Measurements from ENCODE around the gene CCSAP.

CCSAP gene

GRCh38 chr1:229365569-229365968 is 22.7 kb upstream of the CCSAP start:
- in situ Hi-C loops (cut with MboI; ENCODE audit: low pct_unique_long_range_greater_than_20kb, low sequenced_read_pairs, unreplicated experiment) = no loop called here
- DNase-seq (ENCODE audit: low spot score) = no peak

GRCh38 chr1:229364207-229365065 is 21.6 kb upstream of the CCSAP start:
- in situ Hi-C loops (cut with MboI; ENCODE audit: low pct_unique_long_range_greater_than_20kb, low sequenced_read_pairs, unreplicated experiment) = no loop called here
- TF ChIP-seq, protein P1, sequence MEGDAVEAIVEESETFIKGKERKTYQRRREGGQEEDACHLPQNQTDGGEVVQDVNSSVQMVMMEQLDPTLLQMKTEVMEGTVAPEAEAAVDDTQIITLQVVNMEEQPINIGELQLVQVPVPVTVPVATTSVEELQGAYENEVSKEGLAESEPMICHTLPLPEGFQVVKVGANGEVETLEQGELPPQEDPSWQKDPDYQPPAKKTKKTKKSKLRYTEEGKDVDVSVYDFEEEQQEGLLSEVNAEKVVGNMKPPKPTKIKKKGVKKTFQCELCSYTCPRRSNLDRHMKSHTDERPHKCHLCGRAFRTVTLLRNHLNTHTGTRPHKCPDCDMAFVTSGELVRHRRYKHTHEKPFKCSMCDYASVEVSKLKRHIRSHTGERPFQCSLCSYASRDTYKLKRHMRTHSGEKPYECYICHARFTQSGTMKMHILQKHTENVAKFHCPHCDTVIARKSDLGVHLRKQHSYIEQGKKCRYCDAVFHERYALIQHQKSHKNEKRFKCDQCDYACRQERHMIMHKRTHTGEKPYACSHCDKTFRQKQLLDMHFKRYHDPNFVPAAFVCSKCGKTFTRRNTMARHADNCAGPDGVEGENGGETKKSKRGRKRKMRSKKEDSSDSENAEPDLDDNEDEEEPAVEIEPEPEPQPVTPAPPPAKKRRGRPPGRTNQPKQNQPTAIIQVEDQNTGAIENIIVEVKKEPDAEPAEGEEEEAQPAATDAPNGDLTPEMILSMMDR (IDR thresholded peaks at IDR 0.05; ENCODE audit: extremely low read depth, insufficient read depth, missing control alignments) = no peak

More at GRCh38 chr1:229365569-229365968, 22.7 kb upstream of the CCSAP start:
- TF ChIP-seq, protein P1 (IDR thresholded peaks at IDR 0.05; ENCODE audit: extremely low read depth, insufficient read depth, missing control alignments) = no peak

GRCh38 chr1:229363723-229364122 is 20.9 kb upstream of the CCSAP start:
- DNase-seq (ENCODE audit: low spot score) = no peak
- in situ Hi-C loops (cut with MboI; ENCODE audit: low pct_unique_long_range_greater_than_20kb, low sequenced_read_pairs, unreplicated experiment) = no loop called here
- TF ChIP-seq, protein P1 (IDR thresholded peaks at IDR 0.05; ENCODE audit: extremely low read depth, insufficient read depth, missing control alignments) = no peak

More at GRCh38 chr1:229364207-229365065, 21.6 kb upstream of the CCSAP start:
- DNase-seq (ENCODE audit: low spot score) = no peak

DNA sequence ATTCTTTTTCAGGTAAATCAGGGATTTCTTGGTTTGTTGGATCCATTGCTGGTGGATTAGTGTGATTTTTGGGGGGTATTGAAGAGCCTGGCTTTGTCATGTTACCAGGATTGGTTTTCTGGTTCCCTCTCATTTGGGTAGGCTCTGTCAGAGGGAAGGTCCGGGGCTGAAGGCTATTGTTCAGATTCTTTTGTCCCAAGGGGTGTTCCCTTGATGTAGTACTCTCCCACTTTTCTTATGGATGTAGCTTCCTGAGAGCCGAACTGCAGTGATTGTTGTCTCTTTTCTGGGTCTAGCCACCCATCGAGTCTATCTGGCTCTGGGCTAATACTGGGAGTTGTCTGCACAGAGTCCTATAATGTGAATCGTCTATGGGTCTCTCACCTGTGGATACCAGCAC is 17.6 kb upstream of the CCSAP start:
- in situ Hi-C loops (cut with MboI; ENCODE audit: low pct_unique_long_range_greater_than_20kb, low sequenced_read_pairs, unreplicated experiment) = no loop called here
- TF ChIP-seq, protein P1 (IDR thresholded peaks at IDR 0.05; ENCODE audit: extremely low read depth, insufficient read depth, missing control alignments) = no peak
- DNase-seq (ENCODE audit: low spot score) = no peak

DNA sequence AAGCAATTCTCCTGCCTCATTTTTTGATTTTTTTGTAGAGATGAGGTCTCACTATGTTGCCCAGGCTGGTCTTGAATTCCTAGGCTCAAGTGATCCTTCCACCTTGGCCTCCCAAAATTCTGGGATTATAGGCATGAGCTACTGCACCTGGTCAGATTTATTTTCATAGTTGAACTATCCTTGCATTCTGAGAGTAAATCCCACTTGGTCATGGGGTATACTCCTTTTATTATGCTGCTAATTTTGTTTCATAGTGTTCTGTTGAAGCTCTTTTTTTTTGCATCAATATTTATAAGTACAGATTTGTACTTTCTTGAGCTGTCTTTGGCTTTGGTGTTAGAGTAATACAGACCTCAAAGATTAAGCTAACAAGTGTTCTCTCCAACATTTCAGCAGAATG is 12.8 kb upstream of the CCSAP start:
- in situ Hi-C loops (cut with MboI; ENCODE audit: low pct_unique_long_range_greater_than_20kb, low sequenced_read_pairs, unreplicated experiment) = no loop called here
- TF ChIP-seq, protein P1 (IDR thresholded peaks at IDR 0.05; ENCODE audit: extremely low read depth, insufficient read depth, missing control alignments) = no peak
- no peak for DNase-seq (ENCODE audit: low spot score)

DNA sequence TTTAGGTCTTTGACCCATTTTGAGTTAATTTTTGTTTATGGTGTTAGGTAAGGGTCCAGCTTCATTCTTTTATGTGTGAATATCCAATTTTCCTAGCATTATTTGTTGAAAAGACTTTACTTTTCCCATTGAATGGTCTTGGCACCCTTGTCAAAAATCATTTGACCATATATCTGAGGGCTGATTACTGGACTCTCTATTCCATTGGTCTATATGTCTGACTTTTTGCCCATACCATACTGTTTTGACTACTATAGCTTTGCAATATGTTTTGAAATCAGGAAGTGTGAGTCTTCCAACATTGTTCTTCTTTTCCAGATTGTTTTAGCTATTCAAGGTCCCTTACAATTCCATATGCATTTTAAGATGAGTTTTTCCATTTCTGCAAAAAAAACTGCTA is 11.4 kb upstream of the CCSAP start:
- in situ Hi-C loops (cut with MboI; ENCODE audit: low pct_unique_long_range_greater_than_20kb, low sequenced_read_pairs, unreplicated experiment) = no loop called here
- TF ChIP-seq, protein P1 (IDR thresholded peaks at IDR 0.05; ENCODE audit: extremely low read depth, insufficient read depth, missing control alignments) = no peak
- DNase-seq (ENCODE audit: low spot score) = no peak

Measured in GM13977 (cell line).